ENCODE measurements around the gene TRIM32. TPM values are rescaled to one million over a fixed set of nuclear protein-coding genes. Genes with fewer than 3 reads are reported as not detected.

The TRIM32 gene
- total RNA-seq, 1 experiment from 2014 or later: 17.8 TPM

DNA sequence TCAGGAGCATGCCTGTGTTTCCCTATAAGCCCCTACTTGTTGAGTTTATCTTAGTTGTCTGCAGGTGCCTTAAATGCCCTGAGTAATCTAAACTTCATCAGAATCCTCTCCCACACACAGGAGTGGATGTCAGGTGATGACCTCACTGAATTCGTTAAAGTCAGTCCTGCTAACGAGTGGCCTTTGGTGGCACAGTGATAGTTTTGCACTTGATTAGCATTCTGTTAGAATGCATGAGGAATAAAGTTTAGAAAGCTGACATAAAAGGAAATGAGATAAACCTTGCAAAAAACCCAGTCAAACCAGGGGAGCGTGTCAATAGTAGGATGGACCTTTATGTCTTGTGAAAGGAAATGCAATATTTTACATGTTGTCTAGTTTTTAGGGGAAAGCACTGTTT, 4.5 kb downstream of the TRIM32 start:
- intact Hi-C loops (cut with micrococcal nuclease): no loop called here
- ChIA-PET CTCF (no interaction called here), POLR2A (no interaction called here)
- peaks cover 6% of the 10 kb centered on the region for H3K36me3 Mint-ChIP-seq (ENCODE audit: insufficient read depth, unreplicated experiment)
- BruUV-seq (replicated peaks): no TSS peak
- no peaks in the 10 kb centered on the region for H3K27me3 Mint-ChIP-seq (ENCODE audit: insufficient read depth, unreplicated experiment)
- H3K4me1 Mint-ChIP-seq (ENCODE audit: insufficient read depth, unreplicated experiment): peaks cover 55% of the 10 kb centered on the region
- TF ChIP-seq CTCF (IDR thresholded peaks at IDR 0.05; ENCODE audit: unreplicated experiment): no peak
- no peak overlapping the region for H3K27ac Mint-ChIP-seq (ENCODE audit: low read depth, unreplicated experiment)
- DNase-seq (ENCODE audit: unreplicated experiment): no peak
- H3K9me3 Mint-ChIP-seq (ENCODE audit: unreplicated experiment): no peaks in the 10 kb centered on the region
- H3K4me3 Mint-ChIP-seq (ENCODE audit: unreplicated experiment): no peak overlapping the region

DNA sequence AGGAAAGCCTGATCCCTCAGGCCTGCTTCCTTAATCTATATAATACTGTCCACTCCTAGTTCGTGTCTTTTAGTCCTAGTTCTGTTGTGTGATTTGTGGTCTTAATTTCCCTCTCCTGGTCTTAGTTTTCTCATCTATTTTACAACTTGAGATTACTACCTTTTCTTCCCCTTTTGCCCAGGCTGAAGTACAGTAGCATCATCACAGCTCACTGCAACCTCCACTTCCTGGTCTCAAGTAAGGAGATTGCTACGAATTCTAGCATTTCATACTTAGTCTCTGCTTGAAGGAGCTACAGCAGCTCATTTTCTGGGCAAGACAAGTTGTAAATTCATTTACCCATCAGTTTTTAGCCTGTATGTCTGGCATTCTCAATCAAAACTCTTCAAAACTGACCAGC, 5.5 kb downstream of the TRIM32 start:
- no TSS peak for BruUV-seq (replicated peaks)

DNA sequence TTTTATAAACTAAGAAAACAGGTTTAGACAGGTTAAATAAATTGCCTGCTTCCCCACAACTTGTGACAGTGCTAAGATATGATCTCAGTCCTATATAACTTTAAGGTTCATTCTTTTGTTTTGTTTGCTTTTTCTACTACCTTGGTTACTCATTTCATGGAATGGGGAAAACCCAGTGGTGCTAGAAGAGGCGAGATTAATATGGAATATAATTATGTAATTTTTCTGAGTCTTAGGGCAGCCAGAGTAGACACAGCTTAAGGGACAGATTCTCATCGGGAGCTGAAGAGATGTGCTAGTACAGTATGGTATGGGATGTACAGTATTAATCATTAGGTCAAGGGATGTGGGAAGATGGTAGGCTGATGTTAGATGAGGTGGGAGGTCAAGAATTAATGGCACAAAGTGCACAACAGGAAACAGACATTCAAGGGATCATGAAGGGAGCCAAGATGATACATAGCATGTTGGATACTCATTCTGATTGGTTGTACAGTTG, 6.2 kb downstream of the TRIM32 start:
- Mint-ChIP-seq H3K4me3 (ENCODE audit: unreplicated experiment) (no peak overlapping the region), H3K27ac (ENCODE audit: low read depth, unreplicated experiment) (no peak overlapping the region), H3K27me3 (ENCODE audit: insufficient read depth, unreplicated experiment) (no peaks in the 10 kb centered on the region), H3K36me3 (ENCODE audit: insufficient read depth, unreplicated experiment) (peaks cover 19% of the 10 kb centered on the region), H3K9me3 (ENCODE audit: unreplicated experiment) (no peaks in the 10 kb centered on the region), H3K4me1 (ENCODE audit: insufficient read depth, unreplicated experiment) (peaks cover 46% of the 10 kb centered on the region)
- intact Hi-C loops (cut with micrococcal nuclease): no loop called here
- no peak for DNase-seq (ENCODE audit: unreplicated experiment)
- POLR2A ChIA-PET: interaction anchor here (0.9 kb wide), 1 partner anchor 11 kb away, joined by 5 read pairs; no protein-coding TSS in a partner anchor
- CTCF ChIA-PET: no interaction called here
- no TSS peak for BruUV-seq (replicated peaks)
- TF ChIP-seq CTCF (IDR thresholded peaks at IDR 0.05; ENCODE audit: unreplicated experiment): no peak

More for the DNA sequence above, 5.5 kb downstream of the TRIM32 start:
- ChIA-PET POLR2A (no interaction called here), CTCF (no interaction called here)
- Mint-ChIP-seq H3K27ac (ENCODE audit: low read depth, unreplicated experiment) (no peak overlapping the region), H3K4me1 (ENCODE audit: insufficient read depth, unreplicated experiment) (peaks cover 53% of the 10 kb centered on the region), H3K9me3 (ENCODE audit: unreplicated experiment) (no peaks in the 10 kb centered on the region), H3K36me3 (ENCODE audit: insufficient read depth, unreplicated experiment) (peaks cover 12% of the 10 kb centered on the region), H3K27me3 (ENCODE audit: insufficient read depth, unreplicated experiment) (no peaks in the 10 kb centered on the region), H3K4me3 (ENCODE audit: unreplicated experiment) (no peak overlapping the region)
- DNase-seq (ENCODE audit: unreplicated experiment): no peak
- no peak for TF ChIP-seq CTCF (IDR thresholded peaks at IDR 0.05; ENCODE audit: unreplicated experiment)
- intact Hi-C loops (cut with micrococcal nuclease): no loop called here

GRCh38 chr9:116694785-116695291, 7.7 kb downstream of the TRIM32 start:
- H3K27ac Mint-ChIP-seq (ENCODE audit: low read depth, unreplicated experiment): no peak overlapping the region
- H3K4me1 Mint-ChIP-seq (ENCODE audit: insufficient read depth, unreplicated experiment): peaks cover 31% of the 10 kb centered on the region
- H3K4me3 Mint-ChIP-seq (ENCODE audit: unreplicated experiment): no peak overlapping the region
- CTCF ChIA-PET: interaction anchor here (0.8 kb wide), 1 partner anchor 43 kb away, joined by 4 read pairs; no protein-coding TSS in a partner anchor
- POLR2A ChIA-PET: interaction anchor here (2.0 kb wide), 1 partner anchor 14 kb away, joined by 4 read pairs; no protein-coding TSS in a partner anchor
- no TSS peak for BruUV-seq (replicated peaks)
- no peak for DNase-seq (ENCODE audit: unreplicated experiment)
- H3K36me3 Mint-ChIP-seq (ENCODE audit: insufficient read depth, unreplicated experiment): peaks cover 34% of the 10 kb centered on the region
- intact Hi-C loops (cut with micrococcal nuclease): no loop called here
- H3K9me3 Mint-ChIP-seq (ENCODE audit: unreplicated experiment): no peaks in the 10 kb centered on the region
- TF ChIP-seq CTCF (IDR thresholded peaks at IDR 0.05; ENCODE audit: unreplicated experiment): no peak
- no peaks in the 10 kb centered on the region for H3K27me3 Mint-ChIP-seq (ENCODE audit: insufficient read depth, unreplicated experiment)

Measured in MCF 10A (cell line).